GM19351 (cell line): ENCODE measurements around the gene TPO.
"Not testable (repeated sequence)": the region's sequence is repeated elsewhere in the genome, so short reads cannot be mapped to it uniquely, and the experiment has no call there.

ENCODE experiments used
- ATAC-seq: cut with Tn5 transposase; IDR thresholded peaks from one replicate; pipeline ENCODE4 v1.9.1; 2021; ENCODE audit warnings: mild to moderate bottlenecking, moderate library complexity; ENCODE audit not compliant: unreplicated experiment

TPO gene

DNA sequence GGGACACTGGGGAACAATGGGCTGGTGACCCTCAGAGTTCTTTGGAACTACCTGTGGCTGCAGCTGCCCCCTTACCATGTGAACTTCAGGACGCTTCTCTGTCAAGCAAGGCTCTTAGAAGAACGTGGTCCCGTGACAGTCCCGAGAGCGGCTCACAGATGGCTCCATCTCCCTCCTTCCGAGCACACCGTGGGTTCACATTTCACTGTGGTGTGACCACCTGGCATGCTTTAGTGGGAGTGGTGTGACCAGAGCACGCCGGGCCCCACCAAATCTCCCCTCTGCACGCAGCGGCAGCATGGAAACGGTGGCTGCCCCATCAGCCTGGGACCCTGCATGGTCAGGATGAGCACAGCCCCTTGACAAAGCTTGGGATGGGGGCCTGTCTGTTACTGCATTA lies 9.7 kb upstream of the TPO start:
- ATAC-seq, result no peak

GRCh38 chr2:1405124-1405523 lies 8.1 kb upstream of the TPO start:
- no peak for ATAC-seq

GRCh38 chr2:1405967-1406366 lies 7.3 kb upstream of the TPO start:
- no peak for ATAC-seq

DNA sequence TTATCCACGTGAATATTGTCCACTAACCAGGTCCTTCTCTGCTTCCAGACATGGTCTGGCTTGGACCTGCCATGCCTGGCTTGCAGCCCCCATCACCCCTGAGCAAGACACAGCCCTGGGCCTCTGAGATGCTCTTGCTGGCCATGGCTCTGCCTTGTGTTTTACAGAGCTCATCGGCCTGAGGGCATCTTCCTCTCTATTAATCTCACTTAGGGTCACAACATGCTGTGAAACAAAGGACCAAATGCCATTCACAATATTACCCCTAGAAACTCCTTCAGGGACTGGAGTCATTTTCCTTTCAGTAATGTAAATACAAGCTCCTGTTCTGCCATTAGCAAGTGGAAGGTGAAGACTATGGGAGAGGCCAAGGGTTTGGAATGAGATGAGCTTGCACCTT lies 6.8 kb upstream of the TPO start:
- ATAC-seq, result no peak

- no peak for ATAC-seq
Measured at GRCh38 chr2:1407950-1408675, 5.2 kb upstream of the TPO start.

DNA sequence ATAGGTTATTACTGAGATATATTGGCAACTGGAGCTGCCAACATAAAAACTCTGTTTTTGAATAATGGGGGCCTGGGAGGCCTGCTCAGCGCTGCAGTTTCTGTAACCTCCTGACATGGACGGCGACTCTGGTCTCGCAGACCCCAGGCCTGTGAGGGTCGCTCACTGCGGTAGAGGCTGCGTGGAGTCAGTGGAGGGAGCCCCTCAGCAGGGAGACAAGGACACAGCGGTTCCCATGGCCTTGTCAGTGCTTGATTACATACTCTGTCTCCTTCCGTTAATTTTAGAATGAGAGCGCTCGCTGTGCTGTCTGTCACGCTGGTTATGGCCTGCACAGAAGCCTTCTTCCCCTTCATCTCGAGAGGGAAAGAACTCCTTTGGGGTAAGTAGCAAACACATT lies 858 bp downstream of the TPO start:
- no peak for ATAC-seq

DNA sequence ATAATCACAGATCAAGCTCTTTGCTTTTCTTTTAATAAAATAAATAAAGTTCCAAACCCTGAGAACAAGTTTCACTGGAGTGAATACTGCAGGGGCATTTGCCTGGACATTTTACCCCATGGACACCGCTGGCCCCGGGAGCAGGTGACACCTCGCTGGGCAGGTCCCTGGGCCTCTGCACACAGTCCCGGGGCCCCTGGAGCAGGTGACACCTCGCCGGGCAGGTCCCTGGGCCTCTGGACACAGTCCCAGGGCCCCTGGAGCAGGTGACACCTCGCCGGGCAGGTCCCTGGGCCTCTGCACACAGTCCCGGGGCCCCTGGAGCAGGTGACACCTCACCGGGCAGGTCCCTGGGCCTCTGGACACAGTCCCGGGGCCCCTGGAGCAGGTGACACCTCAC lies 1.6 kb downstream of the TPO start:
- not testable (repeated sequence) for ATAC-seq

DNA sequence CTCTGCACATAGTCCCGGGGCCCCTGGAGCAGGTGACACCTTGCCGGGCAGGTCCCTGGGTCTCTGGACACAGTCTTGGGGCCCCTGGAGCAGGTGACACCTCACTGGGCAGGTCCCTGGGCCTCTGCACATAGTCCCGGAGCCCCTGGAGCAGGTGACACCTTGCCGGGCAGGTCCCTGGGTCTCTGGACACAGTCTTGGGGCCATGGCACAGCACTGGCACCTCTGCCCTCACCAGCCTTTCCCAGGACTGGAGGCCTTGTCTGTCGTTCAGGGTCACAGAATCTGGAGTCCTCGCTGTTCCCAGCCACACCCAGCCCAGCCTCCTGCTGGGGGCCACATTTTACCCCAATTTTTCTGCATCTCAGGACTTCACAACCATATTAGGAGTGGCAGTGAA lies 2.2 kb downstream of the TPO start:
- no peak for ATAC-seq

- ATAC-seq, result no peak
Measured at GRCh38 chr2:1418566-1418965, 5.3 kb downstream of the TPO start.

DNA sequence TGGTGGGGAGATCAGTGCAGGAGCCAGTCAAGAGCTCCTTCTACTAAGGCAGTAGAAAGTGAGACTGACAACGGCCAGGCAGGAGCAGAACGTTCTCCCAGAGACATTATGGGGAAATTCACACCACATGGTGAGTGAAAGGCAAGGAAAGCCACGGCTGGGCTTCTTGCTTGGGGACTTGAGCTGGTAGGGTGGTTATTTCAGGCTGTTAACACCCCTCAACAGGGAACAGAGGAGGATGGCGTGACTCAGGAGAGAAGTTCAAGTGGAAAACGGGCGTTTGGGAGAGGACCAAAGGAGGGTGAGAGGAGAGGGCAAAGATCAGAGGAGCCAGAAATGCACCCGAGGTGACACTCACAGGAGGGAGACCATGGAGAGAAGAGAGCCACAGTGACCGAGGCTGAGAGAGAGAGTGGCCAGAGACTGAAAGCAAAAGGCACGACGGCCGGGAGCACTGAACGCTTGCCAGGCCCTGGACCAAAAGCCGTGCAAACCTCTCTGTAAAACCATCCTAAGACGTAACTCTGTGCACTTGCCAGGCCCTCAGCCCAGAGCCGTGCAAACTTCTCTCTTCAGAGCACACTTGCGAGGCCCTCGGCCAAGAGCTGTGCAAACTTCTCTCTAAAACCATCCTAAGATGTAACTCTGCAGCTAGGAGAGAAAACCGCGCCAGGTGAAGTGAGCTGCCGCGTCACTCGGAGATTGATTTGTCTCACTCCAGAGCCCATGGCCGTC lies 7.7 kb downstream of the TPO start:
- ATAC-seq, result no peak

GRCh38 chr2:1421731-1422130 lies 8.5 kb downstream of the TPO start:
- no peak for ATAC-seq

- no peak for ATAC-seq
Measured at GRCh38 chr2:1422131-1422530, 8.9 kb downstream of the TPO start.

DNA sequence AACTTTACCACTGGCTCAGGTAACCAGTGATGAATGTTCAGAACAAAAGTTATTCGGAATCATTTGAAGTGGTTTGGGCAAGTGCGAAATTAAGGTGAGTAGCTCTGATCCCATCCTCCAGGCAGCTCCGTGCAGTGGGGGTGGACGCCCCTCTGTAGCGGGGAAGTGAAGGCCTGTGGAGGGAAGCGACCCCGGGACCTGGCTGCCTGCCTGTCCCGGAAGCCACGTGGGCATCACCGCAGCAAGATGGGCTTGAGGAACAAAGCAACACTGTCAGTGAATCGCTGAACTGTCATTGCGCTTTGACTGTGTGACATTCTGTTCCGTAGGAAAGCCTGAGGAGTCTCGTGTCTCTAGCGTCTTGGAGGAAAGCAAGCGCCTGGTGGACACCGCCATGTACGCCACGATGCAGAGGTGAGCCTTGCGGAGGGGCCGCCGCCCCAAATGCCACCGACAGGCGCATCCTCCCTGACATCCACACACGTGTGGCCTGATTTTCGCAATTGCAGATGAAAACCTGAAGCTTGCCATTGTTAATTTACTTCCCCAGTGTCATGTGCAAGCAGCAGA lies 9.5 kb downstream of the TPO start:
- no peak for ATAC-seq

DNA sequence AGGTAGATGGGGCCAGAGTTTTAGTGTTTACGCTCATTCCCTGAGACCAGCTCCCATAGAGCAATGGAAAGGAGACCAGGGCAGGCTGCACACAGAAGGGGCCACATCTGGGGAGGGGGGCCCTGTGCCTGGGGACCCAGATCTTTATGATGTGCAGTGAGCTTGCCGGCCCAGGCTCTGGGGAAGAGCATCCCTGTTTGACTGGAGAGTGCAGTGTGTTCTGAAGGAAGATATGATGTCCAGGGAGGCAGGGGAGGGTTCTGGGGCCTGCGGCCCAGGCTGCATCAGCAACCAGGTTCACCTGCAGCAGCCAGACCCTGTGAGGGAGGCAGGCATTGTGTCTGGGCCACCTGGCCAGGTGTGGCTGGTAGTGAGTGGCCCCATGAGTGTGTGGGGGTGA lies 13.8 kb downstream of the TPO start:
- no peak for ATAC-seq

GRCh38 chr2:1429895-1430294 lies 16.6 kb downstream of the TPO start:
- no peak for ATAC-seq

GRCh38 chr2:1430491-1430890 lies 17.2 kb downstream of the TPO start:
- ATAC-seq, result no peak

DNA sequence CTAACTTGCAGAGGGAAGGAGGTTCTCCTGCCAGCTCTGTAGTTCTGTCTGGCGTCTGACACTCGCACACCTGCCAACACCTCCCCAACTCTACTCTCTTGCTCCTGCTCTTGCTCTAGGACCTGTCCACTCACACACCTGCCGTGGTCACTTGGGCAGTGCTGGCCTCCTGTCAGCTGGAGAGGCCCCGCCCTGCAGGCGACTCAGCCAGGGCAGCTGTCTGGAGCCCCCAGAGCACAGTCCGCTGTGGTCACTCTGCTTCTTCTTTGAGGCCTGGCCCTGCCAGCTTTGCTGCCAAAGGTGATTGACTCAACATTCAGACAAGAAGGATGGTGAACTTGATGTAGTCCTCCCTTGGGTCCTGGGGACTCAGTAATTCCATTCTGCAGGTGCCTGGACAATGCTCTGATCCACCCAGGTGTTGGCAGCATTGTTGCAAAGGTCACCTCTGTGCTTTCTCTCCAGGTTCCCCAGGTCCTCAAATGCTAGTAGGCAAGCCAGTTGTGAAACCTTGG lies 18.7 kb downstream of the TPO start:
- ATAC-seq, result no peak

GRCh38 chr2:1432726-1433125 lies 19.5 kb downstream of the TPO start:
- ATAC-seq, result no peak

DNA sequence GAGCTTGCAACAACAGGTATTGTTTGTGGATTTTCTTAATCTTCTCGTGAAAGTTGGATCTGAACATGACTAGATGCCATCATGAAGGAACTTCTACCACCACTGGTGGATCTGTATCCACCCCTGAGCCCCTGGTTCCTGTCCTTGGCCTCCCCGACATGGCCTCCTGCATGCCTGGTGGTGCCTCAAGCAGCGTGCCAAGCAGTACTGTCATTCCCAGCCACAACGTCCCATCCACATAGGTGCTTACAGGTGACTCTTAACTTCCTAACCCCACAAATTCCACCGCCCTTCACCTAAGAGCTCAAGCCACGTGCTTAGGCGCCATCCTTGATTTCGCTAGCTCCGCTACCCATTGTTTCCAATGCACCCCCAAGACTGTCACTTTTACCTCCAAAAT lies 23.1 kb downstream of the TPO start:
- ATAC-seq, result no peak

DNA sequence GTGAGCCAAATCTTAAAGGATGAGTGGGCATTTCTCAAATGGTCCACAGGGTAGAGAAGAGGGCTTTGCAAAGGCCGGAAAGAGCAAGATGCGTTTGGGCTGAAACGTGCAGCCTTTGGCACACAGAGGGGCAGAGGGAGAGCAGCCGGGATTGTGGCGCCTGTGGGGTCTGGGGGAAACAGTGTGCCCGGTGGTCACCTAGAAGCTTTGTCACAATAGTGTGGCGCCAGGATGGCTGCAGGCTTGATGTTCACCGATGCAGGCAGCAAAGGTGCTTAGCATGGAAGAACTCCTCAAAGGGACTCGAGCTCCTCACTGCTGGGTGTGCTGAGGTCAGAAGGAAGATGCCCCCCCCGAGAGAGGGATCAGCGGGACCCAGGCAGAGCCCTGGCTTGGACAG lies 23.8 kb downstream of the TPO start:
- no peak for ATAC-seq

GRCh38 chr2:1437537-1437936 lies 24.3 kb downstream of the TPO start:
- no peak for ATAC-seq

DNA sequence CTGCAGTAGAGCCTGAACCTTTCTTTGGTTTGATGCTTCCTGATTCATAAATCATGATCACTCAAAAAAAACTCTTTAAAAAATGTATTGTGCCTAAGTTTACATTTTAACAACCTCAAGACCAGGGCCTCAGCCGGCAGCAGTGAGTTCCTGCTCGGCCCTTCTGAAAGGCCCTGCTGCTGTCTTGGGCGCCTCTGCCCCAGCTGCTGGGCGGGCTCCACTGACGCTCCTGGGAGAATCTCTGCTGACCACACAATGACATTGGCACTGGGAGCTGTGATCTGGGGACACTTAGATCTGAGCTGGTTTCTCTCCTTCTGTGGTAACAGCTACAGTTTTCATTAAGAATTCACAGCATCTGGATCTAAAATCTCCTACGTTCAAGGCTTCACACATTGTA lies 25.7 kb downstream of the TPO start:
- ATAC-seq, result no peak
